ENCODE data around the gene SATB2. TPM values are rescaled to one million over a fixed set of nuclear protein-coding genes. Genes with fewer than 3 reads are reported as not detected.

SATB2 gene
- total RNA-seq, 1 experiment from 2014 or later = 22.1 TPM

GRCh38 chr2:199288424-199288823 lies 169.3 kb downstream of the SATB2 start:
- ChIA-PET CTCF (no interaction called here), POLR2A (no interaction called here)
- Mint-ChIP-seq H3K9me3 (peaks cover 14% of the 10 kb centered on the region), H3K27me3 (ENCODE audit: low read depth) (no peaks in the 10 kb centered on the region), H3K36me3 (peaks cover 15% of the 10 kb centered on the region), H3K27ac (no peak overlapping the region), H3K4me3 (no peak overlapping the region), H3K4me1 (no peaks in the 10 kb centered on the region)
- TF ChIP-seq MYBL2 (CRISPR knock-in tag; IDR thresholded peaks at IDR 0.05) (no peak), IRF1 (CRISPR knock-in tag; IDR thresholded peaks at IDR 0.05) (no peak), ATF3 (CRISPR knock-in tag; conservative IDR thresholded peaks at IDR 0.05) (no peak), USF2 (CRISPR knock-in tag; IDR thresholded peaks at IDR 0.05) (no peak), PRDM15 (CRISPR knock-in tag; IDR thresholded peaks at IDR 0.05) (no peak), TEAD4 (CRISPR knock-in tag; IDR thresholded peaks at IDR 0.05) (no peak), ZBTB21 (CRISPR knock-in tag; IDR thresholded peaks at IDR 0.05; ENCODE audit: borderline replicate concordance) (no peak), MLX (CRISPR knock-in tag; IDR thresholded peaks at IDR 0.05) (no peak), NFE2L1 (CRISPR knock-in tag; IDR thresholded peaks at IDR 0.05) (no peak), ATF2 (CRISPR knock-in tag; IDR thresholded peaks at IDR 0.05; ENCODE audit: borderline replicate concordance, low read depth) (no peak), E2F1 (CRISPR knock-in tag; IDR thresholded peaks at IDR 0.05) (no peak), ZNF423 (CRISPR knock-in tag; IDR thresholded peaks at IDR 0.05) (no peak), RELA (CRISPR knock-in tag; IDR thresholded peaks at IDR 0.05; ENCODE audit: borderline replicate concordance) (no peak), HMGXB4 (CRISPR knock-in tag; IDR thresholded peaks at IDR 0.05) (no peak), SMAD3 (CRISPR knock-in tag; IDR thresholded peaks at IDR 0.05; ENCODE audit: borderline replicate concordance) (no peak), ZNF532 (CRISPR knock-in tag; IDR thresholded peaks at IDR 0.05; ENCODE audit: borderline replicate concordance) (no peak), FOXK1 (CRISPR knock-in tag; IDR thresholded peaks at IDR 0.05) (no peak)
- ATAC-seq (no peak), DNase-seq (ENCODE audit: low spot score) (no peak)

Data from WTC11 (cell line).